Mammary epithelial cell (primary cell): Measurements from ENCODE around the gene MEIS3.

Source experiments
- EZH2 ChIP-seq: IDR thresholded peaks from 2 replicates; pipeline ENCODE4 v1.6.1; 2012; ENCODE audit warnings: low read length, inconsistent platforms, borderline replicate concordance
- TF ChIP-seq, protein P1 (sequence below), 2 donors: IDR thresholded peaks in 1 of 2; conservative IDR thresholded peaks in 1 of 2; 2 replicates each; pipeline ENCODE4 v1.5.1; 2011 to 2012; ENCODE audit warnings: inconsistent platforms in 2 of 2, low read length in 2 of 2, mild to moderate bottlenecking in 2 of 2, control low read depth in 1 of 2, low read depth in 1 of 2; ENCODE audit not compliant: insufficient read depth in 1 of 2; ENCODE audit errors: extremely low read depth in 1 of 2

DNA sequence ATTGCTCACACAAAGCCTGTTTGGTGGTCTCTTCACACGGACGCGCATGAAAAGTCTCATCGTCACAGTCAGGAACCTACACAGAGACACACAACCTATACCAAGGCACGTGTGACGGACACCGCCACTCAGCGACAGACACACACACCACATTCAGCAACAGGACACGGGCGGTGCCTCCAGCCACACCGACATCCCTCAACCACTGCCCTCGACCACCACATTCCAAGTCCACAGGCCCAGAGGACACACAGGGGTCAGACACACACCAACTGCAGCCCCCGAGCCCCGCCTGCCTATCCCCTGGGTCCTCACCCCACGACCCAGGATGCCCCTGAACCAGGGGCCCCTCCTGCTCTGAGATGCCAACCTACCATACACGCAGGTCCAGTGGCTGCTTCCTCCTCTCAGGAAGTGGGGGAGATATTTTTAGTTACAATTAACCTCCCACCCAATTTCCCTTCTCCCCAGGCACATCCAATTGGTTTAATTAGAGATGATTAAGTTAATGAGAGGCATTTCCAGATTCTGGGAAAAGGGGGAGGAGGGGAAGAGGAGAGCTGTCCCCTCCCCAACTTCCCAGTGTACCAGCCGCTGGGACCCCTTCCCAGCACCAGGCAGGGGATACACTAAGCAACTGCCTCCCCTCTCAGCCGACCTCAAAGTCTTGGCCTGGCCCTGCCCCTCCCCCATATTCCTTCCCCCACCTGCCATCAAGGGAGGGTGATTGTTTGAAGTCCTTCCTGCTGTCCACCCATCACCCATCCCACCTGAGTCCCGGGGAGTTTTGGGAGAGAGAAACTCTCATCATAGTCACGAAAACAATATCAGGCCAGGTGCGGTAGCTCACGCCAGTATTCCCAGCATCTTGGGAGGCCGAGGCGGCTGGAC lies 20.4 kb downstream of the MEIS3 start:
- TF ChIP-seq, protein P1, sequence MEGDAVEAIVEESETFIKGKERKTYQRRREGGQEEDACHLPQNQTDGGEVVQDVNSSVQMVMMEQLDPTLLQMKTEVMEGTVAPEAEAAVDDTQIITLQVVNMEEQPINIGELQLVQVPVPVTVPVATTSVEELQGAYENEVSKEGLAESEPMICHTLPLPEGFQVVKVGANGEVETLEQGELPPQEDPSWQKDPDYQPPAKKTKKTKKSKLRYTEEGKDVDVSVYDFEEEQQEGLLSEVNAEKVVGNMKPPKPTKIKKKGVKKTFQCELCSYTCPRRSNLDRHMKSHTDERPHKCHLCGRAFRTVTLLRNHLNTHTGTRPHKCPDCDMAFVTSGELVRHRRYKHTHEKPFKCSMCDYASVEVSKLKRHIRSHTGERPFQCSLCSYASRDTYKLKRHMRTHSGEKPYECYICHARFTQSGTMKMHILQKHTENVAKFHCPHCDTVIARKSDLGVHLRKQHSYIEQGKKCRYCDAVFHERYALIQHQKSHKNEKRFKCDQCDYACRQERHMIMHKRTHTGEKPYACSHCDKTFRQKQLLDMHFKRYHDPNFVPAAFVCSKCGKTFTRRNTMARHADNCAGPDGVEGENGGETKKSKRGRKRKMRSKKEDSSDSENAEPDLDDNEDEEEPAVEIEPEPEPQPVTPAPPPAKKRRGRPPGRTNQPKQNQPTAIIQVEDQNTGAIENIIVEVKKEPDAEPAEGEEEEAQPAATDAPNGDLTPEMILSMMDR (conservative IDR thresholded peaks at IDR 0.05 in 1 of 2, IDR thresholded peaks at IDR 0.05 in 1 of 2; ENCODE audit: extremely low read depth in 1 of 2, insufficient read depth in 1 of 2, low read depth in 1 of 2, low read length in 2 of 2): no peak
- TF ChIP-seq EZH2: no peak
